ENCODE data around the gene SEC16A. TPM values are rescaled to one million over a fixed set of nuclear protein-coding genes. Genes with fewer than 3 reads are reported as not detected.

Gene SEC16A
- total RNA-seq, 1 donor from 2014 or later: 78.8 TPM

DNA sequence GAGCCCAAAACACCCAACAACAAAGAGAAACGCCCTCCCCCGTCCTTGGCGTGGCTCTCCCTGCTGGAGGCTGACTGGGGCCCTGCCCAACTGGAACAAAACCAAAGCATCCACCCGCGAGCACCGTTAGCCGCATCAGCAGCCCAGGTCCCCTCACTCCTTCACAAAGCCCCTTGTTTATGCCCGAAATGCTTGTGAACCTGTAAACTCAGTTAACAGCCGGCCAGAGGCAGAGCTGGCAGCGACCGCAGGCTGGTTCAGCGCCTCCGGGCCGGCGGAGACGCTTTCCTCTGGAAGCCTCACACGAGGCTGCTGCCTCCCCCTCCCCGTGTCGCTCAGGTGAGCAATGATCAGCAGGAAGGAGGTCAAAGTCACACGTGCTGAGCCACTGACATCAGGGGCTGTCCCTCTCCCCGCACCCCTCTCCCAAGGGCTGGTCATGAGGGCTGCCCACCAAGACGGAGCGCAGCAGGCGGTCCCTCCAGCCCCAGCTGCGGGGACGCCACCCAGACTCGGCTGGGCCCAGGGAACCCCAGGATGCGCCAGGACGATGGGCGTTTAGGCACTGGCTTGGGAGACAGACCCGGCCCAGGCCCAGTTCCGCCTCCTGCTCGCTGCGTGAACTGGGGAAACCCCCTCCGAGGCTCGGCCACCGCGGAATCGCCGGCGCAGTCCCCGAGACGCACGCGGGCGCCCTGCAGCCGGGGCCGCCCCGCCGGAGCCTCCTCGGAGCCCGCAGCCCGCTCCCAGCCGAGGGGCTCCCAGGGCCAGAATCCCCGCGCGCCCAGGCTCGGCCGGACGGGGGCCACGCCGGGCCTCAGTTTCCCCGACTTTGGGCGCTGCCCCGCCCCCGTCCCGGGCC lies 83.4 kb downstream of the SEC16A start:
- intact Hi-C loops (cut with micrococcal nuclease): loop anchor here (1.0 to 10.0 kb wide), 7 partner anchors 11 to 282 kb away; partner anchors contain the start of genes DNLZ, ENTR1, INPP5E and PMPCA
- peaks cover 53% of the 10 kb centered on the region for H3K36me3 Mint-ChIP-seq (ENCODE audit: low read depth)
- H3K4me1 Mint-ChIP-seq: peaks cover 40% of the 10 kb centered on the region
- H3K4me3 Mint-ChIP-seq: peak overlapping the region; percentile 87
- H3K9me3 Mint-ChIP-seq: no peaks in the 10 kb centered on the region
- ATAC-seq (ENCODE audit: low read depth): peak; percentile 26
- POLR2A ChIA-PET: interaction anchor here (0.6 to 2.8 kb wide), 2 partner anchors 36 to 918 kb away, joined by 6 to 14 read pairs; partner anchors contain the start of gene DNLZ
- no peaks in the 10 kb centered on the region for H3K27me3 Mint-ChIP-seq
- CTCF ChIA-PET: no interaction called here
- DNase-seq: peak; percentile 36
- H3K27ac Mint-ChIP-seq: peak overlapping the region; percentile 46
- TF ChIP-seq, protein P1, sequence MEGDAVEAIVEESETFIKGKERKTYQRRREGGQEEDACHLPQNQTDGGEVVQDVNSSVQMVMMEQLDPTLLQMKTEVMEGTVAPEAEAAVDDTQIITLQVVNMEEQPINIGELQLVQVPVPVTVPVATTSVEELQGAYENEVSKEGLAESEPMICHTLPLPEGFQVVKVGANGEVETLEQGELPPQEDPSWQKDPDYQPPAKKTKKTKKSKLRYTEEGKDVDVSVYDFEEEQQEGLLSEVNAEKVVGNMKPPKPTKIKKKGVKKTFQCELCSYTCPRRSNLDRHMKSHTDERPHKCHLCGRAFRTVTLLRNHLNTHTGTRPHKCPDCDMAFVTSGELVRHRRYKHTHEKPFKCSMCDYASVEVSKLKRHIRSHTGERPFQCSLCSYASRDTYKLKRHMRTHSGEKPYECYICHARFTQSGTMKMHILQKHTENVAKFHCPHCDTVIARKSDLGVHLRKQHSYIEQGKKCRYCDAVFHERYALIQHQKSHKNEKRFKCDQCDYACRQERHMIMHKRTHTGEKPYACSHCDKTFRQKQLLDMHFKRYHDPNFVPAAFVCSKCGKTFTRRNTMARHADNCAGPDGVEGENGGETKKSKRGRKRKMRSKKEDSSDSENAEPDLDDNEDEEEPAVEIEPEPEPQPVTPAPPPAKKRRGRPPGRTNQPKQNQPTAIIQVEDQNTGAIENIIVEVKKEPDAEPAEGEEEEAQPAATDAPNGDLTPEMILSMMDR (IDR thresholded peaks at IDR 0.05): no peak

DNA sequence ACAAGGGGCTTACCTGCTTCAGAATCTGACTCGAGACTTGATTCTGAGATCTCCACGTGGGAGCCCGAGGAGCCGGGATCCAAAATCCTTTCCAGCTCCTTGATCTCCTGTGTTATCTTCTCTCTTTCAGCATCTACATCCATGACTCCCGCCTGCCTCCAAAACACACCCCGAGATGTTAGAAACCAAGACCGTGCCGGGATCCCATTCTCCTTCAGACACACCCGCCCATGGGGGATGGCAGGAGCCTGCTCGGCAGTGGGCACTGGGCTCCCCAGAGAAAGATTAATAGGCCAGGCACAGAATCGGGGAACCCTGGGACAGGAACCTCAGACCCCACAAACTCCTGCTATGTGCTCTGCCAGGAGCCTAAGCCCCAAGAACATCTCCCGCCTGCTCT lies 84.6 kb downstream of the SEC16A start:
- H3K4me1 Mint-ChIP-seq: peaks cover 29% of the 10 kb centered on the region

DNA sequence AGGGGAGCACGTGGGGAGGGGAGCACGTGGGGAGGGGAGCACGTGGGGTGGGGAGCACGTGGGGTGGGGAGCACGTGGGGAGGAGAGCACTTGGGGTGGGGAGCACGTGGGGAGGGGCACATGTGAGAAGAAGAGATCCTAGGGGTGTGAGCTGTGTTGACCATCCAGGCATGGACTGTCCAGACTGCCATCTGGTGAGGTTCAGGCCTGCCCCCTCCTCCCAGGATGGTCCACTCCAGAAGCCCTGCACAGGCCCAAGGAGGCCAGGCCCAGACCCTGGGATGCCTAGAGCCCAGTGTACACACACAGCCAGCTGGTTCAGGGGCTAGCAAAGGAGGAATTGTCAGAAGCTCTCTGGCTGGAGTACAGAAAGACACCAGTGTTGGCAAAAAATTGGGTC lies 85.2 kb downstream of the SEC16A start:
- ChIA-PET POLR2A (interaction anchor here (0.5 kb wide), 1 partner anchor 17 kb away, joined by 3 read pairs; no protein-coding TSS in a partner anchor), CTCF (no interaction called here)
- TF ChIP-seq, protein P1 (IDR thresholded peaks at IDR 0.05): no peak
- no peak overlapping the region for H3K27ac Mint-ChIP-seq
- intact Hi-C loops (cut with micrococcal nuclease): no loop called here
- no peak overlapping the region for H3K4me3 Mint-ChIP-seq
- H3K4me1 Mint-ChIP-seq: peaks cover 27% of the 10 kb centered on the region
- H3K27me3 Mint-ChIP-seq: no peaks in the 10 kb centered on the region
- DNase-seq (no peak), ATAC-seq (ENCODE audit: low read depth) (no peak)
- H3K9me3 Mint-ChIP-seq: no peaks in the 10 kb centered on the region
- peaks cover 59% of the 10 kb centered on the region for H3K36me3 Mint-ChIP-seq (ENCODE audit: low read depth)

More for the DNA sequence above, 84.6 kb downstream of the SEC16A start:
- H3K27me3 Mint-ChIP-seq: no peaks in the 10 kb centered on the region
- POLR2A ChIA-PET: interaction anchor here (0.5 kb wide), 1 partner anchor 17 kb away, joined by 3 read pairs; no protein-coding TSS in a partner anchor
- DNase-seq (no peak), ATAC-seq (ENCODE audit: low read depth) (no peak)
- CTCF ChIA-PET: no interaction called here
- TF ChIP-seq, protein P1 (IDR thresholded peaks at IDR 0.05): no peak
- H3K27ac Mint-ChIP-seq: no peak overlapping the region
- intact Hi-C loops (cut with micrococcal nuclease): no loop called here
- peaks cover 59% of the 10 kb centered on the region for H3K36me3 Mint-ChIP-seq (ENCODE audit: low read depth)
- H3K4me3 Mint-ChIP-seq: peak overlapping the region; percentile 87
- H3K9me3 Mint-ChIP-seq: no peaks in the 10 kb centered on the region

DNA sequence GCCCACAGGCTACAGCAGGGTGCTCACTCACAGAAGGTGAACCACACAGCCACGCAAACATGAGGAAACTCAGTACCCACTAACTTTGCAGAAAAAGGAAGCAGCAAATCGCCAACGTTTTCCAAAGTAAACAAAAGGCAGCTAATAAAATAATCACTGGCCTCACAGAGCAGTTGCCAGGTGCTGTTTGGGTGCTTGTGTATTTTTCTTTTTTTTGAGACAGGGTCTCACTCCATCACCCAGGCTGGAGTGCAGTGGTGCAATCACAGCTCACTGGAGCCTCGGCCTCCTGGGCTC lies 86.7 kb downstream of the SEC16A start:
- ATAC-seq (ENCODE audit: low read depth) (no peak), DNase-seq (no peak)
- Mint-ChIP-seq H3K4me1 (peaks cover 21% of the 10 kb centered on the region), H3K4me3 (no peak overlapping the region), H3K36me3 (ENCODE audit: low read depth) (peaks cover 63% of the 10 kb centered on the region), H3K9me3 (no peaks in the 10 kb centered on the region), H3K27me3 (no peaks in the 10 kb centered on the region), H3K27ac (no peak overlapping the region)
- ChIA-PET CTCF (no interaction called here), POLR2A (no interaction called here)
- intact Hi-C loops (cut with micrococcal nuclease): no loop called here
- TF ChIP-seq, protein P1 (IDR thresholded peaks at IDR 0.05): no peak

DNA sequence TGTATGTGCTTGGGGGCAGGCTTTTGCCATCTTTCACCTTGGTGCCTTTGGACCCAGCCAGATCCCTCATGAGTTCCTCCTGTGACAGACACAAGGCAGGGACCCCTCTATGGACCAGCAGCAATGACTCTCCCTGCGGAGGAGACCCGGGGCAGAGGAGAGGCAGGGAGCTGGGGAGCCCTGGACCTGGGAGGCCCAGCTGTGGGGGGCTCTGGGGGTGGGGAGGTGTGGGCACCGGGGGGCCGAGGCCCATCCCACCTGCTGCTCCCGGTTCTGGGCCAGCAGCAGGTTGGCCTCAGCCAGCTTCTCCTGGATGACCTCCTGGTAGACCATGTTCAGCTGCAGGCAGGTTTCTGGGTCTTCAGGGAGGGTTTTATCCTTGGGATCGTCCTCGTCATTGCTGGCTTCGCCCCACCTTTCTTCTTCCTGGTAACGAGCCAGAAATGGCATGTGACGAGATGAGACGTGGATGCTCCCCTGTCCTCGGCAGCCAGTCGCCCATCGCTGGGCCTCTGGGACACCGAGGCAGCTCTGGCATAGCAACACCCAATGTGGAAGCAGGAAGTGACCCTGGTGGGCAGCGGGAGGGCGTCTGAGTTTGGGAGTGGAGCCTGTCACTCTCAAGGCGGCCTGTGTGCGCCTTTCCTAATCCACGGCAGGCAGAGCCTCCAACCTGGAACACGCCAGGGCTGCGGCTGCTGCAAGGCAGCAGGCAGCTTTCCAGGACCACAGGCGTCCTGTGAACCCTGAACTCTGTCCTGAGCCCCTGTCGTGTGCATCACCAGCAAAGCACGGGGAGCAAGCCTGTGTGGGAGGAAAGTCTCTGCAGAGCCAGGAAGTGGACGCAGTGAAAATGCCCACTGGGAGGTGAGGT lies 87.3 kb downstream of the SEC16A start:
- Mint-ChIP-seq H3K27ac (no peak overlapping the region), H3K9me3 (no peaks in the 10 kb centered on the region), H3K27me3 (no peaks in the 10 kb centered on the region), H3K4me1 (peaks cover 16% of the 10 kb centered on the region), H3K36me3 (ENCODE audit: low read depth) (peaks cover 64% of the 10 kb centered on the region), H3K4me3 (no peak overlapping the region)
- TF ChIP-seq, protein P1 (IDR thresholded peaks at IDR 0.05): no peak
- no peak for ATAC-seq (ENCODE audit: low read depth)
- ChIA-PET CTCF (no interaction called here), POLR2A (no interaction called here)
- DNase-seq: no peak
- intact Hi-C loops (cut with micrococcal nuclease): no loop called here

Data from activated B cell treated with CpG ODN at 0.5 μM for 24 hours (primary cell).